ENCODE measurements around the gene CNTNAP2.

DNA sequence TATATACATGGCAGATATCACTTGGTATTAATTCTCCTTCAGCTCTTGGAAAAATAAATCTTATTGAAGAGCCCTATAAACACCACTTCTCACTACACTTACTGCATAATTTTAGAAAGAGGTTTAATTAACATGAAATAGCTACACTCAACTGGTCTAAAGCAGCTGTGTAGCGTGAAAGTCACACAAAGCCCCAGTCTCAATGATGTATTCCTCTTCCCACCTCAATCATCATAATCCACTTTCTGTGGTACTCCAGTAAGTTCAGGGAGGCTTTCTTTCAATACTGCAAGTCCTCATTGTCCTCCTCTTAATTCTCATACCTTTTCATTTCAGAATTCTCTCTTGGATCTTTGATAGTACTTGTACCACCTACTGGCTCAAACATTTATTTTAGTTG, 688.0 kb downstream of the CNTNAP2 start:
- TF ChIP-seq, protein P1, sequence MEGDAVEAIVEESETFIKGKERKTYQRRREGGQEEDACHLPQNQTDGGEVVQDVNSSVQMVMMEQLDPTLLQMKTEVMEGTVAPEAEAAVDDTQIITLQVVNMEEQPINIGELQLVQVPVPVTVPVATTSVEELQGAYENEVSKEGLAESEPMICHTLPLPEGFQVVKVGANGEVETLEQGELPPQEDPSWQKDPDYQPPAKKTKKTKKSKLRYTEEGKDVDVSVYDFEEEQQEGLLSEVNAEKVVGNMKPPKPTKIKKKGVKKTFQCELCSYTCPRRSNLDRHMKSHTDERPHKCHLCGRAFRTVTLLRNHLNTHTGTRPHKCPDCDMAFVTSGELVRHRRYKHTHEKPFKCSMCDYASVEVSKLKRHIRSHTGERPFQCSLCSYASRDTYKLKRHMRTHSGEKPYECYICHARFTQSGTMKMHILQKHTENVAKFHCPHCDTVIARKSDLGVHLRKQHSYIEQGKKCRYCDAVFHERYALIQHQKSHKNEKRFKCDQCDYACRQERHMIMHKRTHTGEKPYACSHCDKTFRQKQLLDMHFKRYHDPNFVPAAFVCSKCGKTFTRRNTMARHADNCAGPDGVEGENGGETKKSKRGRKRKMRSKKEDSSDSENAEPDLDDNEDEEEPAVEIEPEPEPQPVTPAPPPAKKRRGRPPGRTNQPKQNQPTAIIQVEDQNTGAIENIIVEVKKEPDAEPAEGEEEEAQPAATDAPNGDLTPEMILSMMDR (IDR thresholded peaks at IDR 0.05): no peak
- TF ChIP-seq EP300 (IDR thresholded peaks at IDR 0.05) (no peak), POLR2A (IDR thresholded peaks at IDR 0.05) (no peak)

All from tibial nerve (tissue), 4 donors.